Measurements from ENCODE around the gene CCDC6. TPM values are rescaled to one million over a fixed set of nuclear protein-coding genes. Genes with fewer than 3 reads are reported as not detected.
A peak's percentile ranks its signal among the peaks of the same experiment; 100 is the strongest.
"Not testable (repeated sequence)": the region's sequence is repeated elsewhere in the genome, so short reads cannot be mapped to it uniquely, and the experiment has no call there.

Gene CCDC6
- total RNA-seq, 6 donors from 2014 or later: 42.5 to 118 (median 51.5) TPM

DNA sequence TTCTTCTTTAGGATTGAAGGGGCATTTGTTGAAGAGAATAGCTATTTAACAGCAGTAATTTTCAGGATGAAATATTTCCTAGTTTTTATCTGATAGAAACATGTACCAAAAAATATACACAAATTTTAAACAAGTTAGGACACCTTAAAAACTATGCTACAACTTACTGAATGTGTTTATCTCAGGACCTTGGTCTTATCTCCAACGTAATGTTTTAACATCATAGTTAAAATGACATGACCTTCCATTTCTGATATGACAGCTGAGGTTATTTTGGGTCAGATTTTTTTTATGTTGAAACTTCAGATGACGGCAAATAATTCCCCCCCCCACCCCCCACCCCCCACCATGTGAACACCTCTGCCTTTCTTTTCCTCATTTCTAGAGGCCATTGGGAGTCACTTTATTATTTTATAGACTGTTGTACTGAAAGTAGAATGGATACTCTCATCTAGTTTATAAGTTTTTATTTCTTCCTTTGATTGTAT is 161.1 kb downstream of the CCDC6 start:
- no peak for DNase-seq
- H3K27me3 ChIP-seq: no peaks in the 10 kb centered on the region
- WGBS, 2 donors: 70 to 71% methylated on average over 2 of the region's 2 CpGs
- H3K36me3 ChIP-seq: no peaks in the 10 kb centered on the region
- no peak overlapping the region for H3K27ac ChIP-seq
- no peak for ATAC-seq (ENCODE audit: low FRiP score in 2 of 2)
- no peaks in the 10 kb centered on the region for H3K4me1 ChIP-seq
- TF ChIP-seq POLR2A (IDR thresholded peaks at IDR 0.05) (no peak), EP300 (IDR thresholded peaks at IDR 0.05) (no peak)
- H3K9me3 ChIP-seq: peaks cover 0 to 6% (median 0%) of the 10 kb centered on the region in 4 donors
- no peak overlapping the region for H3K4me3 ChIP-seq

DNA sequence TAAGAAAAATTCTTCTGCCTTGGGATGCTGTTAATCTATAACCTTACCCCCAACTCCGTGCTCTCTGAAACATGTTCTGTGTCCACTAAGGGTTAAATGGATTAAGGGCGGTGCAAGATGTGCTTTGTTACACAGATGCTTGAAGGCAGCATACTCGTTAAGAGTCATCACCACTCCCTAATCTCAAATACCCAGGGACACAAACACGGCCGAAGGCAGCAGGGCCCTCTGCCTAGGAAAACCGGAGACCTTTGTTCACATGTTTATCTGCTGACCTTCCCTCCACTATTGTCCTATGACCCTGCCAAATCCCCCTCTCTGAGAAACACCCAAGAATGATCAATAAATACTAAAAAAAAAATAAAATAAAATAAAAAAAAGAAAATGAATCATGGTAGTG is 161.6 kb downstream of the CCDC6 start:
- ATAC-seq (ENCODE audit: low FRiP score in 2 of 2); H3K9me3 ChIP-seq; H3K4me1 ChIP-seq; H3K27ac ChIP-seq; H3K27me3 ChIP-seq; H3K36me3 ChIP-seq; H3K4me3 ChIP-seq; DNase-seq: not testable (repeated sequence)
- 45 to 57% methylated on average over 6 of the region's 6 CpGs for WGBS, 2 donors

DNA sequence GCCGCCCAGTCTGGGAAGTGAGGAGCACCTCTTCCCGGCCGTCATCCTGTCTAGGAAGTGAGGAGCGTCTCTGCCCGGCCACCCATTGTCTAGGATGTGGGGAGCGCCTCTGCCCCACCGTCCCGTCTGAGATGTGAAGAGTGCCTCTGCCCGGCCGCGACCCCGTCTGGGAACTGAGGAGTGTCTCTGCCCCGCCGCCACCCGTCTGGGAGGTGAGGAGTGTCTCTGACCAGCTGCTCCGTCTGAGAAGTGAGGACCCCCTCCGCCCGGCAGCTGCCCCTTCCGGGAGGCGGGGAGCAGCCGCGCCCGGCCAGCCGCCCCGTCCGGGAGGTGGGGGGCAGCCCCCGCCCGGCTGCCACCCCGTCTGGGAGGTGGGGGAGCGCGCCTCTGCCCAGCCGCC is 162.2 kb downstream of the CCDC6 start:
- DNase-seq: peak in 1 of 2 donors; percentile 69
- H3K4me3 ChIP-seq; H3K4me1 ChIP-seq; ATAC-seq (ENCODE audit: low FRiP score in 2 of 2); H3K27me3 ChIP-seq; H3K9me3 ChIP-seq; H3K36me3 ChIP-seq; H3K27ac ChIP-seq: not testable (repeated sequence)
- 95 to 100% methylated on average over 4 to 22 of the region's 32 CpGs for WGBS, 2 donors

DNA sequence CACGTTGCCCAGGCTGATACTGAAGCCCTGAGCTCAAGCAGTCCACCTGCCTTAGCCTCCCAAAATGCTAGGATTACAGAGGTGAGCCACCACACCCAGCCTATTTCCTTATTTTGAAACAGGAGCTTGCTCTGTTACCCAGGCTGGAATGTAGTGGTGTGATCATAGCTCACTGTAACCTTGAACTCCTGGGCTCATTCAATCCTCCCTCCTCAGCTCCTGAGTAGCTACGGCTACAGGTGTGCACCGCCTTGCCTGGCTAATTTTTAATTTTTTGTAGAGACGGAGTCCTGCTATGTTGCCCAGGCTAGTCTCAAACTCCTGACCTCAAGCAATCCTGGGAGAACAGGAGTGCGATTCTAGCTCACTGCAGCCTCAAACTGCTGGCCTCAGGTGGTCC is 164.8 kb downstream of the CCDC6 start:
- TF ChIP-seq EP300 (IDR thresholded peaks at IDR 0.05): no peak
- TF ChIP-seq POLR2A (IDR thresholded peaks at IDR 0.05): no peak
- TF ChIP-seq, protein P1, sequence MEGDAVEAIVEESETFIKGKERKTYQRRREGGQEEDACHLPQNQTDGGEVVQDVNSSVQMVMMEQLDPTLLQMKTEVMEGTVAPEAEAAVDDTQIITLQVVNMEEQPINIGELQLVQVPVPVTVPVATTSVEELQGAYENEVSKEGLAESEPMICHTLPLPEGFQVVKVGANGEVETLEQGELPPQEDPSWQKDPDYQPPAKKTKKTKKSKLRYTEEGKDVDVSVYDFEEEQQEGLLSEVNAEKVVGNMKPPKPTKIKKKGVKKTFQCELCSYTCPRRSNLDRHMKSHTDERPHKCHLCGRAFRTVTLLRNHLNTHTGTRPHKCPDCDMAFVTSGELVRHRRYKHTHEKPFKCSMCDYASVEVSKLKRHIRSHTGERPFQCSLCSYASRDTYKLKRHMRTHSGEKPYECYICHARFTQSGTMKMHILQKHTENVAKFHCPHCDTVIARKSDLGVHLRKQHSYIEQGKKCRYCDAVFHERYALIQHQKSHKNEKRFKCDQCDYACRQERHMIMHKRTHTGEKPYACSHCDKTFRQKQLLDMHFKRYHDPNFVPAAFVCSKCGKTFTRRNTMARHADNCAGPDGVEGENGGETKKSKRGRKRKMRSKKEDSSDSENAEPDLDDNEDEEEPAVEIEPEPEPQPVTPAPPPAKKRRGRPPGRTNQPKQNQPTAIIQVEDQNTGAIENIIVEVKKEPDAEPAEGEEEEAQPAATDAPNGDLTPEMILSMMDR (IDR thresholded peaks at IDR 0.05): no peak
- no peak for TF ChIP-seq POLR2AphosphoS5 (IDR thresholded peaks at IDR 0.05)
- no peak for ATAC-seq (ENCODE audit: low FRiP score in 2 of 2)
- Histone ChIP-seq H3K4me3 (no peak overlapping the region), H3K9me3 (peaks cover 0 to 6% (median 0%) of the 10 kb centered on the region in 4 donors), H3K36me3 (no peaks in the 10 kb centered on the region), H3K27me3 (no peaks in the 10 kb centered on the region), H3K4me1 (no peaks in the 10 kb centered on the region), H3K27ac (no peak overlapping the region)
- no peak for DNase-seq
- WGBS, 2 donors: 88 to 92% methylated on average over 5 of the region's 5 CpGs

DNA sequence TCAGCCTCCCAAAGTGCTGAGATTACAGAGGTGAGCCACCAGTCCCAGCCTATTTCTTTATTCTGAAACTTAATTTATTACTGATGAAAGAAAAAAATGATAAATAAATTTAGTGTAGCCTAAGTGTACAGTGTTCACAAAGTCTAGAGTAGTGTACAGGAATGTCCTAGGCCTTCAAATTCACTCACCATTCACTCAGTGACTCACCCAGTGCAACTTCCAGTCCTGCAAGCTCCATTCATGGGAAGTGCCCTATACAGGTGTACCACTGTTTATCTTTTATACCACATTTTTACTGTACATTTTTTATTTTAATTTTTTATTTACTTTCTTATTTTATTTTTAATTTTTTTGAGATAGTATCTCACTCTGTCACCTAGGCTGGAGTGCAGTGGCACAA is 165.3 kb downstream of the CCDC6 start:
- Histone ChIP-seq H3K27ac (no peak overlapping the region), H3K4me3 (no peak overlapping the region), H3K27me3 (no peaks in the 10 kb centered on the region), H3K9me3 (peaks cover 0 to 6% (median 0%) of the 10 kb centered on the region in 4 donors), H3K36me3 (no peaks in the 10 kb centered on the region), H3K4me1 (no peaks in the 10 kb centered on the region)
- TF ChIP-seq EP300 (IDR thresholded peaks at IDR 0.05) (no peak), POLR2A (IDR thresholded peaks at IDR 0.05) (no peak), POLR2AphosphoS5 (IDR thresholded peaks at IDR 0.05) (no peak)
- TF ChIP-seq, protein P1 (IDR thresholded peaks at IDR 0.05): no peak
- no peak for DNase-seq
- ATAC-seq (ENCODE audit: low FRiP score in 2 of 2): no peak

Other genes with a start within 250 kb of the CCDC6 start
- 1 to 10 TPM in 3 of 6 donors, under 1 TPM in 1, not detected in 2; 0.79 to 1.1 (median 1.1) TPM for gene SLC16A9, start 196.7 kb downstream of the CCDC6 start, total RNA-seq
- gene MRLN, start 153.1 kb downstream of the CCDC6 start, total RNA-seq: under 1 TPM in 1 of 6 donors, not detected in 5; 0.91 TPM